Gastroesophageal sphincter (tissue), 4 donors: Measurements from ENCODE around the gene CHRNE. TPM values are rescaled to one million over a fixed set of nuclear protein-coding genes. Genes with fewer than 3 reads are reported as not detected.

Experiments used
- ATAC-seq: fragments of 150-250 bp; one replicate; pipeline ENCODE4 v1.9.1; 2016; ENCODE audit warnings: mild to moderate bottlenecking, moderate library complexity
- H3K27ac ChIP-seq, 4 donors: fragments of 200-600 bp; sonication (generic) in 3 of 4; 1 replicate in 3 of 4; 2 replicates in 1 of 4; pipeline ENCODE4 v1.5.1; 2016 to 2019
- H3K27me3 ChIP-seq: fragments of 200-600 bp; sonication (generic); one replicate; pipeline ENCODE4 v1.5.1; 2019
- H3K36me3 ChIP-seq, 2 donors: fragments of 200-600 bp; sonication (generic); one replicate each; pipeline ENCODE4 v1.5.1; 2019; ENCODE audit warnings: control low read depth in 1 of 2
- H3K4me1 ChIP-seq, 3 donors: fragments of 200-600 bp; sonication (generic); 1 replicate in 2 of 3; 2 replicates in 1 of 3; pipeline ENCODE4 v1.5.1; 2016 to 2019; ENCODE audit warnings: control low read depth in 2 of 3
- H3K4me3 ChIP-seq, 2 donors: fragments of 200-600 bp; sonication (generic); one replicate each; pipeline ENCODE4 v1.5.1; 2019; ENCODE audit warnings: mild to moderate bottlenecking in 1 of 2, moderate library complexity in 1 of 2
- H3K9me3 ChIP-seq, 3 donors: fragments of 200-600 bp; sonication (generic); one replicate each; pipeline ENCODE4 v1.5.1; 2017 to 2019; ENCODE audit warnings: control low read depth in 2 of 3
- EP300 ChIP-seq: sonication (generic); formaldehyde crosslinking; IDR thresholded peaks from one replicate; pipeline ENCODE4 v1.6.1; 2017; ENCODE audit warnings: antibody characterized with exemption, mild to moderate bottlenecking
- POLR2A ChIP-seq, 2 donors: fragments of 450-650 bp; IDR thresholded peaks; one replicate each; pipeline ENCODE4 v1.6.1; 2017; ENCODE audit warnings: antibody characterized with exemption in 2 of 2, mild to moderate bottlenecking in 2 of 2, moderate library complexity in 1 of 2
- POLR2AphosphoS5 ChIP-seq: sonication (generic); formaldehyde crosslinking; IDR thresholded peaks from one replicate; pipeline ENCODE4 v1.6.1; 2017; ENCODE audit warnings: antibody characterized with exemption
- WGBS, 2 donors: methylation state at CpG; one replicate each; pipeline ENCODE4 v1.1.5; 2018; ENCODE audit warnings: low coverage in 1 of 2; 5-methylcytosine and 5-hydroxymethylcytosine counted together
- total RNA-seq, 4 donors: library from RNA; depleted of rRNA; stranded (reverse); fragments of >200 nt; gene quantifications; one replicate each; pipeline ENCODE4 v1.1.0, GENCODE V29; 2016
- TF ChIP-seq, protein P1 (sequence below), 4 experiments: fragments of 200-600 bp in 2 of 4; fragments of 450-650 bp in 2 of 4; sonication (generic) in 1 of 4; IDR thresholded peaks; one replicate each; pipeline ENCODE4 v1.5.1; 2017 to 2019; ENCODE audit warnings: antibody characterized with exemption in 4 of 4, mild to moderate bottlenecking in 2 of 4, moderate library complexity in 2 of 4

The CHRNE gene
- total RNA-seq, 4 donors from 2014 or later = 0.23 to 0.67 TPM; not detected in 2

DNA sequence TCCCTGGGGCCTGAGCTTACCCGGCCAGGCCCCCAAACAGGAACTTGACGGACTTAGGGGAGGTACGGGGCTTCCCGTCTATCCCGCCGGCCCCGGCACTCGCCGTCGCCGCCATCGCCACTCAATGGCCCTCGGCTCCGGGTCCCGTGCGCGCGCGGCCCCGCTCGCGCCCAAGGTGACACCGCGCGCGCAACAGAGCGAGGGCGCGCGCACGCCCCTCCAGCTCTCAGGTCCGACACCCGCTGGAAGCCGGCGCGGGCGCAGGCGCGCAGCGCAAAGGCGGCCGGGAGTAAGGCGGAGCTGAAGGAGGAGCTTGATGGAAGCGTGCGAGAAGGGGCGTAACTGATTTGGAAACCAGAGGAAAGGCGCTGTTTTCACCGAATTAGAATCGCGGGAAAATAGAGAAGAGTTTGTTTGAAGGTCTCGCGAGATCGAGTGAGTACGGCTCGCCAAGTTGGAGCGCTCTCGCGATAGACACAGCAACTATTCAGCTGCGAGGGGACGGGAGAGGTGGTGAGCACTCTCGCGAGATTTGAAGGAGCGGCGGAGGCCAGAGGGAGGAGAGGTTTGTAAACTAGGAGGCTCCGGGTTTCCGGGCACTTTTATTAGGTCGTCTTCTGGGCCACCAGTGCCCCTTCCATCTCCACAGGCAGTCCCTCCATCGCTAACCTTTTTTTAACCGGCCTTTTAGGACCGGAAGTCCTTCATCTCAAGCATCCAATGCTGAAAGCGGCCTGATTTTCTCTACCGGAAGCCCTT lies 37.1 kb upstream of the CHRNE start, which contains the start of the genes RNF167 and SLC25A11:
RNF167 (plus strand) TSS at position 473 of the 759 bp plus-strand sequence. CDS start 642 bp downstream, outside the sequence.
SLC25A11 (minus strand) TSS at position 251 of the 759 bp plus-strand sequence; CDS start at position 115, 136 bp downstream.
- peak; percentile 24 for TF ChIP-seq POLR2AphosphoS5
- no peak for TF ChIP-seq EP300
- TF ChIP-seq, protein P1, sequence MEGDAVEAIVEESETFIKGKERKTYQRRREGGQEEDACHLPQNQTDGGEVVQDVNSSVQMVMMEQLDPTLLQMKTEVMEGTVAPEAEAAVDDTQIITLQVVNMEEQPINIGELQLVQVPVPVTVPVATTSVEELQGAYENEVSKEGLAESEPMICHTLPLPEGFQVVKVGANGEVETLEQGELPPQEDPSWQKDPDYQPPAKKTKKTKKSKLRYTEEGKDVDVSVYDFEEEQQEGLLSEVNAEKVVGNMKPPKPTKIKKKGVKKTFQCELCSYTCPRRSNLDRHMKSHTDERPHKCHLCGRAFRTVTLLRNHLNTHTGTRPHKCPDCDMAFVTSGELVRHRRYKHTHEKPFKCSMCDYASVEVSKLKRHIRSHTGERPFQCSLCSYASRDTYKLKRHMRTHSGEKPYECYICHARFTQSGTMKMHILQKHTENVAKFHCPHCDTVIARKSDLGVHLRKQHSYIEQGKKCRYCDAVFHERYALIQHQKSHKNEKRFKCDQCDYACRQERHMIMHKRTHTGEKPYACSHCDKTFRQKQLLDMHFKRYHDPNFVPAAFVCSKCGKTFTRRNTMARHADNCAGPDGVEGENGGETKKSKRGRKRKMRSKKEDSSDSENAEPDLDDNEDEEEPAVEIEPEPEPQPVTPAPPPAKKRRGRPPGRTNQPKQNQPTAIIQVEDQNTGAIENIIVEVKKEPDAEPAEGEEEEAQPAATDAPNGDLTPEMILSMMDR (IDR thresholded peaks at IDR 0.05) = peak in 2 of 4 experiments; percentile 14 to 42
- TF ChIP-seq POLR2A (IDR thresholded peaks at IDR 0.05) = peak; percentile 62 to 79
- peaks cover 0 to 69% (median 31%) of the 10 kb centered on the region in 3 donors for H3K4me1 ChIP-seq
- no peaks in the 10 kb centered on the region for H3K9me3 ChIP-seq
- H3K27me3 ChIP-seq = no peaks in the 10 kb centered on the region
- H3K27ac ChIP-seq = peak within 1 kb of the TSS; percentile 79 to 96 (median 92)
- H3K36me3 ChIP-seq = peaks cover 0 to 67% of the 10 kb centered on the region in 2 donors
- peak; percentile 96 for ATAC-seq
- peak within 1 kb of the TSS; percentile 88 to 89 for H3K4me3 ChIP-seq
- WGBS, 2 donors = 0 to 1% methylated on average over 22 to 45 of the region's 72 CpGs

DNA sequence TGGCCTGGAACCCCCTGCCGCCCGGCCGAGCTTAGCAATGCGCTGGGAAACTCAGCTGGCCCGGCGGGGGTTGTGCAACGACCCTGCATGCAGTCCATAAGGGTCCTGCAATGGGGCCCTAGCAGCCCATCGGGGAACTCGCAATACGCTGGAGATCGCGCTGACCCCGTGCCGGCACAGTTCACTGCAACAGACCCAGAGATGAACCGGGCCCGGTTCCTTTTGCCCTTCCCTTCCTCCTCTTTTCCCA lies 36.6 kb upstream of the CHRNE start:
- Histone ChIP-seq H3K4me3 (peak overlapping the region; percentile 88 to 89), H3K36me3 (peaks cover 0 to 62% of the 10 kb centered on the region in 2 donors), H3K4me1 (peaks cover 0 to 65% (median 26%) of the 10 kb centered on the region in 3 donors), H3K27ac (peak overlapping the region; percentile 27 to 96 (median 92)), H3K9me3 (no peaks in the 10 kb centered on the region), H3K27me3 (no peaks in the 10 kb centered on the region)
- no CpG with 5 or more reads among the region's 16 CpGs for WGBS, 2 donors
- TF ChIP-seq EP300 = no peak
- TF ChIP-seq, protein P1 (IDR thresholded peaks at IDR 0.05) = no peak
- TF ChIP-seq POLR2A (IDR thresholded peaks at IDR 0.05) = no peak
- no peak for TF ChIP-seq POLR2AphosphoS5
- no peak for ATAC-seq

DNA sequence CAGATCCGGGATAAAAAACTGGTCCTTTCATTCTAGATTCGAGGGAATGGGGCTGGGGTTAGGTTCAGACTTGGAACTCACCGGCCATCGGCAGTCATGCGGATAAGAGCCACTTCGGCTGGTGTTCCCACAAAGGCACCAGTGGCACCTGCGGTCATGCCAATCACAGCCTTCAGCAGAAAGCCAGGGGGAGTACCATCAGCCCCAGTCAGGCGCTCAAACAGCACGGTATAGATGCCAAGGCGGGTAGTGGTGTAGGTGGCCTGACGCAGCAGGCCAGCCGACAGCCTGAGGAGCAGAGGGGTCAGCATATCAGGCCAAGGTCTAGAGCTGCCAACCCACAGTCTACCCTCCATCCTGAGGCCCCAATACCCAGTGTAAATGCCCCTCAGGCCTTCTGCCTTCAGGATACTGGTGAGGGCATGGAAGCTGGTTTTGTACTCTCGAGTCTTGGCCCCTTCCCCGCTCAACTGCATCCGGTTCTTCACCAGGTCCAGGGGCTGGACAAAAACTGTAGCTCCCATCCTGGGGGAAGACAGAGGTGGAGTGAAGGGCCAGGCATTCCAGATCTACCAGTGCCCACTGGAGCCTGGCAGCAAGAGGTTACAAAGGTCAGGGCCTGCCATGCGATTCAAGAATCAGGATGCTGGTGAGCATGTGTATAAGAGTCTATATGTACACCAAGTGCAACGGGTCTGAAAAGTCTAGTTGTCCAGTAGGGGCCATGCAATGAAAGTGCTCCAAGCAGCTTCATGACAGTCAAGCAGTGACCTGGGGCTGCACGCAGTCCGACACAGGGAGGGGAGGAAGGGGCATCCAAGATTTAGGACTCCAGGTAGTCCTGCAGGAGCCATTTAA lies 36.0 kb upstream of the CHRNE start:
- TF ChIP-seq POLR2AphosphoS5 (no peak), EP300 (no peak), POLR2A (IDR thresholded peaks at IDR 0.05) (no peak)
- TF ChIP-seq, protein P1 (IDR thresholded peaks at IDR 0.05) = no peak
- 75 to 100% methylated on average over 1 to 4 of the region's 19 CpGs for WGBS, 2 donors
- no peak for ATAC-seq
- Histone ChIP-seq H3K9me3 (no peaks in the 10 kb centered on the region), H3K36me3 (peaks cover 0 to 57% of the 10 kb centered on the region in 2 donors), H3K4me3 (peak overlapping the region; percentile 88 to 89), H3K4me1 (peaks cover 0 to 65% (median 25%) of the 10 kb centered on the region in 3 donors), H3K27ac (peak overlapping the region; percentile 27 to 96 (median 92)), H3K27me3 (no peaks in the 10 kb centered on the region)

DNA sequence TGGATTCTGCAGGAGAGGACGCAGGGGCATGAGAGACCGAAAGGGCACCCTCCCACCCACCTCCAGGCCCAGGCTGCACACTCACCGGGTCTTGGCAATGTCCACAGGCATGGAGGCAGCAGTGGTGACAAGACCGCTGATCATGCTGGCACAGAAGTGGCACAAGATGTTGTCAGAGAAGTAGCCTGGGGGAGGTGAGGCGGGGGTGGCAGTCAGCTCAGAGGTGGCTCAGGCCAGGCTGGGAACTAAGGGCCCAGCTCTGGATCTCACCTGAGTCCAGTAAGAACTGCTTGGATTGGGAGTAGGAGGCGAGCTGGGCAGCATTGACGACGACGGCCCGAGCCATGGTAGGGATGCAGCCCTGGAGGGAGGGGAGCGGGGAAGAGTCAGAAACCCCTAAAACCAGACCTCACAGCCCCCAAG lies 35.2 kb upstream of the CHRNE start:
- no peaks in the 10 kb centered on the region for H3K27me3 ChIP-seq
- TF ChIP-seq, protein P1 (IDR thresholded peaks at IDR 0.05) = no peak
- TF ChIP-seq POLR2A (IDR thresholded peaks at IDR 0.05) = no peak
- TF ChIP-seq EP300 = no peak
- no peak for TF ChIP-seq POLR2AphosphoS5
- peak overlapping the region in 3 of 4 donors; percentile 90 to 96 (median 93) for H3K27ac ChIP-seq
- peak overlapping the region in 1 of 2 donors; percentile 88 for H3K4me3 ChIP-seq
- WGBS, 2 donors = 83% methylated on average over 1 of the region's 11 CpGs; no CpG with 5 or more reads in 1 of the 2 donors
- H3K36me3 ChIP-seq = peaks cover 0 to 48% of the 10 kb centered on the region in 2 donors
- no peaks in the 10 kb centered on the region for H3K9me3 ChIP-seq
- H3K4me1 ChIP-seq = peaks cover 0 to 63% (median 25%) of the 10 kb centered on the region in 3 donors
- no peak for ATAC-seq
